ENCODE results near the gene JADE1. TPM values are rescaled to one million over a fixed set of nuclear protein-coding genes. Genes with fewer than 3 reads are reported as not detected.
A peak's percentile ranks its signal among the peaks of the same experiment; 100 is the strongest.

Gene JADE1
- polyA plus RNA-seq, 2 of the 4 experiments (the other 2 are of a cell fraction), result 23.7 to 54.6 TPM

DNA sequence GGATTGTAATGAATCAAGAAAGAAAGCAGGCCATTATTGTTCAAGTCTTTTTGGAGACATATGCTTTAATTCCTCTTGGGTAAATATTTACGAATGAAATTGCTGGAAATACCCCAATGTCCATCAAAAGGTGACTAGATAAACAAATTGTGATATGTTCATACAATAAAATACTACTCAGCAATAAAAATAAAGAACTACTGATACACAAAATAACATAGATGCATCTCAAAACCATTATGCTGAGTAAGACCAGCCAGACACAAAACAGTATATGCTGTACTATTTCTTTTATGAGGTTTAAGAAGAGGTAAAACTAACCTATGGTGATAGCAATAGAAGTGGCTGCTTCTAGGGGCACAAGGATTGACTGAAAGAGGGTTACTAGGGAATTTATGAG is 28.8 kb upstream of the JADE1 start:
- CTCF ChIA-PET, result no interaction called here
- TF ChIP-seq NPAS2 (CRISPR knock-in tag; IDR thresholded peaks at IDR 0.05; ENCODE audit: borderline replicate concordance), result no peak
- TF ChIP-seq, protein P1, sequence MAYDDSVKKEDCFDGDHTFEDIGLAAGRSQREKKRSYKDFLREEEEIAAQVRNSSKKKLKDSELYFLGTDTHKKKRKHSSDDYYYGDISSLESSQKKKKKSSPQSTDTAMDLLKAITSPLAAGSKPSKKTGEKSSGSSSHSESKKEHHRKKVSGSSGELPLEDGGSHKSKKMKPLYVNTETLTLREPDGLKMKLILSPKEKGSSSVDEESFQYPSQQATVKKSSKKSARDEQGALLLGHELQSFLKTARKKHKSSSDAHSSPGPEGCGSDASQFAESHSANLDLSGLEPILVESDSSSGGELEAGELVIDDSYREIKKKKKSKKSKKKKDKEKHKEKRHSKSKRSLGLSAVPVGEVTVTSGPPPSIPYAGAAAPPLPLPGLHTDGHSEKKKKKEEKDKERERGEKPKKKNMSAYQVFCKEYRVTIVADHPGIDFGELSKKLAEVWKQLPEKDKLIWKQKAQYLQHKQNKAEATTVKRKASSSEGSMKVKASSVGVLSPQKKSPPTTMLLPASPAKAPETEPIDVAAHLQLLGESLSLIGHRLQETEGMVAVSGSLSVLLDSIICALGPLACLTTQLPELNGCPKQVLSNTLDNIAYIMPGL (CRISPR knock-in tag; IDR thresholded peaks at IDR 0.05; ENCODE audit: borderline replicate concordance), result no peak
- TF ChIP-seq TP53 (CRISPR knock-in tag; IDR thresholded peaks at IDR 0.05), result no peak
- peak; percentile 32 for TF ChIP-seq MAFK (IDR thresholded peaks at IDR 0.05; ENCODE audit: partially characterized antibody)
- no peak for TF ChIP-seq HDAC2 (IDR thresholded peaks at IDR 0.05)
- no peak for TF ChIP-seq CEBPB (IDR thresholded peaks at IDR 0.05)
- no peak for TF ChIP-seq ESRRA (IDR thresholded peaks at IDR 0.05; ENCODE audit: borderline replicate concordance, low read length)
- no peak for TF ChIP-seq CBX8 (IDR thresholded peaks at IDR 0.05)
- TF ChIP-seq, protein P2, sequence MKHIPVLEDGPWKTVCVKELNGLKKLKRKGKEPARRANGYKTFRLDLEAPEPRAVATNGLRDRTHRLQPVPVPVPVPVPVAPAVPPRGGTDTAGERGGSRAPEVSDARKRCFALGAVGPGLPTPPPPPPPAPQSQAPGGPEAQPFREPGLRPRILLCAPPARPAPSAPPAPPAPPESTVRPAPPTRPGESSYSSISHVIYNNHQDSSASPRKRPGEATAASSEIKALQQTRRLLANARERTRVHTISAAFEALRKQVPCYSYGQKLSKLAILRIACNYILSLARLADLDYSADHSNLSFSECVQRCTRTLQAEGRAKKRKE (CRISPR knock-in tag; IDR thresholded peaks at IDR 0.05; ENCODE audit: low read depth), result no peak
- Histone ChIP-seq H3K9me3 (no peaks in the 10 kb centered on the region), H3K4me1 (peaks cover 37% of the 10 kb centered on the region), H3K4me3 (no peak overlapping the region), H3K4me2 (no peak overlapping the region), H3K27ac (peak overlapping the region in 1 of 2 experiments; percentile 74; a peak in 2 of 6 replicates)
- FAIRE-seq (no peak), DNase-seq (ENCODE audit: low read depth in 1 of 2, low spot score in 1 of 2) (no peak), ATAC-seq (no peak)
- 77% methylated on average over 1 of the region's 1 CpG for WGBS (ENCODE audit: missing lambda C conversion rate)
- POLR2A ChIA-PET, result no interaction called here

DNA sequence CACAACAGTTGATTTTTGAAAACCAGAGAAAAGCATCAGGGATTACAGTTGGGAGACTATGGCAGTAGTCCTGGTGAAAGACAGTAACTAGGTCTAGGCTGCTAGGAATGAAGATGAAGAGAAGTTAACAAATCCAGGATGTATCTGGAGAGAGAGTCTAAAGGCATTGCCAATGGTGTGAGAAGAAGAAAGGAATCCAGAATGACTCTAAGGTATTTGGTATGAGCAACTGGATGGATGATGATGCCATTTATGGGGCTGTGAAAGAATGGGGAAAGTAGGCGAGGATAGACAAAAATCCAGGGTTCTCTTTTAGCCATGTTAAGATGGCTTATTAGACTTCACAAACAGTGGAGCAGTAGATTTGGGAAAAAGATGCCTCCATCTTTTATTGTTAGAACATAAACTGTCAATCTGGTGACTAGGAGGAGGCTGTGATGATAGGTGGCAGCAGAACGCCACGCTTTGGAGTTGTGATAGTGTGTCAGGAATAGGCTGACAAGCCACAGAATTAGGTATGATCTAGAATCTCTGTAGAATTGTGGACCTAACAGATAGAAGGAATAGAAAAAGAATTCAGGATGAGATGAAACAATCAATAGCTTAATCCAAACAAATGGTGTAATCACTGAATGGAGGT is 27.3 kb upstream of the JADE1 start:
- POLR2A ChIA-PET, result no interaction called here
- ATAC-seq, result peak in 1 of 2 experiments; percentile 76; a peak in 4 of 6 replicates
- Histone ChIP-seq H3K4me2 (no peak overlapping the region), H3K4me3 (no peak overlapping the region), H3K9me3 (no peaks in the 10 kb centered on the region), H3K27ac (peak overlapping the region; percentile 2 to 17; a peak in 1 of 6 replicates), H3K4me1 (peaks cover 25% of the 10 kb centered on the region)
- no peak for FAIRE-seq
- peak in 1 of 2 experiments; percentile 38 for DNase-seq (ENCODE audit: low read depth in 1 of 2, low spot score in 1 of 2)
- CTCF ChIA-PET, result interaction anchor here (0.6 to 2.4 kb wide), 4 partner anchors 27 to 224 kb away, joined by 3 to 10 read pairs (median 4); partner anchors contain the start of gene JADE1
- 78% methylated on average over 3 of the region's 3 CpGs for WGBS (ENCODE audit: missing lambda C conversion rate)
- no peak for TF ChIP-seq POLR2A (IDR thresholded peaks at IDR 0.05; ENCODE audit: low read length)
- TF ChIP-seq, protein P3, sequence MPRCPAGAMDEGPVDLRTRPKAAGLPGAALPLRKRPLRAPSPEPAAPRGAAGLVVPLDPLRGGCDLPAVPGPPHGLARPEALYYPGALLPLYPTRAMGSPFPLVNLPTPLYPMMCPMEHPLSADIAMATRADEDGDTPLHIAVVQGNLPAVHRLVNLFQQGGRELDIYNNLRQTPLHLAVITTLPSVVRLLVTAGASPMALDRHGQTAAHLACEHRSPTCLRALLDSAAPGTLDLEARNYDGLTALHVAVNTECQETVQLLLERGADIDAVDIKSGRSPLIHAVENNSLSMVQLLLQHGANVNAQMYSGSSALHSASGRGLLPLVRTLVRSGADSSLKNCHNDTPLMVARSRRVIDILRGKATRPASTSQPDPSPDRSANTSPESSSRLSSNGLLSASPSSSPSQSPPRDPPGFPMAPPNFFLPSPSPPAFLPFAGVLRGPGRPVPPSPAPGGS (IDR thresholded peaks at IDR 0.05), result no peak
- no peak for TF ChIP-seq FOXS1 (CRISPR knock-in tag; IDR thresholded peaks at IDR 0.05)
- TF ChIP-seq HOXA7 (CRISPR knock-in tag; IDR thresholded peaks at IDR 0.05), result no peak
- no peak for TF ChIP-seq ZSCAN20 (CRISPR knock-in tag; IDR thresholded peaks at IDR 0.05)
- TF ChIP-seq, protein P4, sequence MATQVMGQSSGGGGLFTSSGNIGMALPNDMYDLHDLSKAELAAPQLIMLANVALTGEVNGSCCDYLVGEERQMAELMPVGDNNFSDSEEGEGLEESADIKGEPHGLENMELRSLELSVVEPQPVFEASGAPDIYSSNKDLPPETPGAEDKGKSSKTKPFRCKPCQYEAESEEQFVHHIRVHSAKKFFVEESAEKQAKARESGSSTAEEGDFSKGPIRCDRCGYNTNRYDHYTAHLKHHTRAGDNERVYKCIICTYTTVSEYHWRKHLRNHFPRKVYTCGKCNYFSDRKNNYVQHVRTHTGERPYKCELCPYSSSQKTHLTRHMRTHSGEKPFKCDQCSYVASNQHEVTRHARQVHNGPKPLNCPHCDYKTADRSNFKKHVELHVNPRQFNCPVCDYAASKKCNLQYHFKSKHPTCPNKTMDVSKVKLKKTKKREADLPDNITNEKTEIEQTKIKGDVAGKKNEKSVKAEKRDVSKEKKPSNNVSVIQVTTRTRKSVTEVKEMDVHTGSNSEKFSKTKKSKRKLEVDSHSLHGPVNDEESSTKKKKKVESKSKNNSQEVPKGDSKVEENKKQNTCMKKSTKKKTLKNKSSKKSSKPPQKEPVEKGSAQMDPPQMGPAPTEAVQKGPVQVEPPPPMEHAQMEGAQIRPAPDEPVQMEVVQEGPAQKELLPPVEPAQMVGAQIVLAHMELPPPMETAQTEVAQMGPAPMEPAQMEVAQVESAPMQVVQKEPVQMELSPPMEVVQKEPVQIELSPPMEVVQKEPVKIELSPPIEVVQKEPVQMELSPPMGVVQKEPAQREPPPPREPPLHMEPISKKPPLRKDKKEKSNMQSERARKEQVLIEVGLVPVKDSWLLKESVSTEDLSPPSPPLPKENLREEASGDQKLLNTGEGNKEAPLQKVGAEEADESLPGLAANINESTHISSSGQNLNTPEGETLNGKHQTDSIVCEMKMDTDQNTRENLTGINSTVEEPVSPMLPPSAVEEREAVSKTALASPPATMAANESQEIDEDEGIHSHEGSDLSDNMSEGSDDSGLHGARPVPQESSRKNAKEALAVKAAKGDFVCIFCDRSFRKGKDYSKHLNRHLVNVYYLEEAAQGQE (IDR thresholded peaks at IDR 0.05), result no peak
- peak; percentile 45 to 54; a peak in 4 of 5 replicates for TF ChIP-seq RAD21 (conservative IDR thresholded peaks at IDR 0.05 in 1 of 2, IDR thresholded peaks at IDR 0.05 in 1 of 2)
- TF ChIP-seq, protein P5, sequence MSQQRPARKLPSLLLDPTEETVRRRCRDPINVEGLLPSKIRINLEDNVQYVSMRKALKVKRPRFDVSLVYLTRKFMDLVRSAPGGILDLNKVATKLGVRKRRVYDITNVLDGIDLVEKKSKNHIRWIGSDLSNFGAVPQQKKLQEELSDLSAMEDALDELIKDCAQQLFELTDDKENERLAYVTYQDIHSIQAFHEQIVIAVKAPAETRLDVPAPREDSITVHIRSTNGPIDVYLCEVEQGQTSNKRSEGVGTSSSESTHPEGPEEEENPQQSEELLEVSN (IDR thresholded peaks at IDR 0.05; ENCODE audit: borderline replicate concordance, low read depth), result no peak
- no peak for TF ChIP-seq NR3C1 (IDR thresholded peaks at IDR 0.05)
- TF ChIP-seq FOSL2 (IDR thresholded peaks at IDR 0.05), result no peak
- TF ChIP-seq FOSL2 (CRISPR knock-in tag; IDR thresholded peaks at IDR 0.05), result no peak
- TF ChIP-seq, protein P6, sequence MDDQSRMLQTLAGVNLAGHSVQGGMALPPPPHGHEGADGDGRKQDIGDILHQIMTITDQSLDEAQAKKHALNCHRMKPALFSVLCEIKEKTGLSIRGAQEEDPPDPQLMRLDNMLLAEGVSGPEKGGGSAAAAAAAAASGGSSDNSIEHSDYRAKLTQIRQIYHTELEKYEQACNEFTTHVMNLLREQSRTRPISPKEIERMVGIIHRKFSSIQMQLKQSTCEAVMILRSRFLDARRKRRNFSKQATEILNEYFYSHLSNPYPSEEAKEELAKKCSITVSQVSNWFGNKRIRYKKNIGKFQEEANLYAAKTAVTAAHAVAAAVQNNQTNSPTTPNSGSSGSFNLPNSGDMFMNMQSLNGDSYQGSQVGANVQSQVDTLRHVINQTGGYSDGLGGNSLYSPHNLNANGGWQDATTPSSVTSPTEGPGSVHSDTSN (IDR thresholded peaks at IDR 0.05), result no peak
- TF ChIP-seq HOXB5 (CRISPR knock-in tag; IDR thresholded peaks at IDR 0.05), result no peak
- no peak for TF ChIP-seq MAFK (IDR thresholded peaks at IDR 0.05; ENCODE audit: partially characterized antibody)
- no peak for TF ChIP-seq GATA3 (IDR thresholded peaks at IDR 0.05; ENCODE audit: borderline replicate concordance)
- 0 out of 3 replicates have a peak, but pooled peaks have one; percentile 16 for TF ChIP-seq SMC3 (IDR thresholded peaks at IDR 0.05)
- no peak for TF ChIP-seq POLR2AphosphoS2 (conservative IDR thresholded peaks at IDR 0.05; ENCODE audit: low read length)
- no peak for TF ChIP-seq CBX2 (IDR thresholded peaks at IDR 0.05; ENCODE audit: borderline replicate concordance, low read depth)
- TF ChIP-seq, protein P7, sequence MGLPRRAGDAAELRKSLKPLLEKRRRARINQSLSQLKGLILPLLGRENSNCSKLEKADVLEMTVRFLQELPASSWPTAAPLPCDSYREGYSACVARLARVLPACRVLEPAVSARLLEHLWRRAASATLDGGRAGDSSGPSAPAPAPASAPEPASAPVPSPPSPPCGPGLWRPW (IDR thresholded peaks at IDR 0.05), result no peak
- no peak for TF ChIP-seq HOXB13 (CRISPR knock-in tag; IDR thresholded peaks at IDR 0.05; ENCODE audit: low read depth)
- no peak for TF ChIP-seq RFX5 (IDR thresholded peaks at IDR 0.05)
